Osteoblast (primary cell): Measurements from ENCODE around the gene UPK1A. TPM values are rescaled to one million over a fixed set of nuclear protein-coding genes. Genes with fewer than 3 reads are reported as not detected.

Source experiments
- DNase-seq: peaks from one replicate; pipeline ENCODE4 v3.0.0; 2011; ENCODE audit warnings: low spot score, mixed read lengths; ENCODE audit not compliant: insufficient read length; ENCODE audit errors: missing footprints
- H2AFZ ChIP-seq: 2 replicates; pipeline ENCODE4 v1.6.0; 2011; ENCODE audit warnings: mild to moderate bottlenecking, low read length
- H3K27ac ChIP-seq: 2 replicates; pipeline ENCODE4 v1.5.1; 2011; ENCODE audit warnings: mild to moderate bottlenecking, low read depth, low read length, moderate library complexity
- H3K27me3 ChIP-seq: 2 replicates; pipeline ENCODE4 v1.6.0; 2012; ENCODE audit warnings: mild to moderate bottlenecking, control low read depth, inconsistent platforms, low read length, moderate library complexity; ENCODE audit not compliant: insufficient read depth
- H3K36me3 ChIP-seq: 2 replicates; pipeline ENCODE4 v1.5.1; 2011; ENCODE audit warnings: mild to moderate bottlenecking, low read length, control low read depth, moderate library complexity; ENCODE audit not compliant: insufficient read depth
- H3K4me1 ChIP-seq: 2 replicates; pipeline ENCODE4 v1.5.1; 2011; ENCODE audit warnings: mild to moderate bottlenecking, low read length, control low read depth, moderate library complexity; ENCODE audit not compliant: insufficient read depth
- H3K4me2 ChIP-seq: 2 replicates; pipeline ENCODE4 v1.6.0; 2011; ENCODE audit warnings: mild to moderate bottlenecking, low read length; ENCODE audit not compliant: insufficient read depth
- H3K4me3 ChIP-seq: fragments of 200-600 bp; sonication (generic); 3 replicates; pipeline ENCODE4 v1.5.1; 2012; ENCODE audit warnings: mild to moderate bottlenecking, low read length, inconsistent platforms; ENCODE audit not compliant: insufficient read depth
- H3K79me2 ChIP-seq: 2 replicates; pipeline ENCODE4 v1.6.0; 2012; ENCODE audit warnings: mild to moderate bottlenecking, low read length, control low read depth, inconsistent platforms; ENCODE audit not compliant: insufficient read depth
- H3K9me3 ChIP-seq: 2 replicates; pipeline ENCODE4 v1.5.1; 2011; ENCODE audit warnings: low read depth, low read length, control low read depth
- H4K20me1 ChIP-seq: 2 replicates; pipeline ENCODE4 v1.6.0; 2012; ENCODE audit warnings: mild to moderate bottlenecking, low read length, control low read depth; ENCODE audit not compliant: insufficient read depth
- total RNA-seq: library from RNA; depleted of rRNA; stranded (reverse); fragments of >200 nt; gene quantifications from 2 replicates; pipeline ENCODE4 v1.2.3, GENCODE V29; 2012
- TF ChIP-seq, protein P1 (sequence below): IDR thresholded peaks from 2 replicates; pipeline ENCODE4 v1.5.1; 2011; ENCODE audit warnings: mild to moderate bottlenecking, low read depth, low read length, moderate library complexity; ENCODE audit errors: extremely low read depth

Gene UPK1A
- total RNA-seq, 1 donor, result not detected

DNA sequence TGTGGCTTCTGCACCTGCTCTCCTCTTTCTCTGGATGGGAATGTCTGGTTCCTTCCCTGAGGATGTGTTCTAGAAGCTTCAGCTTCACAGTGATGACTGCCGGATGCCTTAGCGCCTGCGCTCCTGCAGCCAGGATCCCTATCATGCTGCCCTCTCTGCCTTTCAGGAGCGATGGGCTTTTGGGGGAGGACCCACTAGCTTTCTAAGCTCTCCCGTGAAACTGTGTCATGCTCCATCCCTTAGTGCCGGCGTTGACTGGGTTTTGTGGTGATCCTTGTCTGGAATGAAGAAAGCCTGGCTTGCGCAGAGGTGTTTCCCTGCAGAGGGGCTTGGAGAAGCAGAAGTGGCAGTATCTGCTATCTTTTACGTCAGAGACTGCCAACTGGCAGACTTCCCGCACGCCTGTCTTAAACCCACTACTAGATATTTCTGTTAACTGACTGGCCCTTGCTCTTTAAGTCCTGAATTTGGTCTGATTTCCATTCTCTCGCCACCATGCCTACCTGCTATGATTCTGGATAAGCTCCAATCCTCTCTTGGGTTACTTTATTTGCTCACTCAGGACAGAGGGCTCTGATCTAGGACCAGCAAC is 47.7 kb downstream of the UPK1A start:
- Histone ChIP-seq H3K27me3 (no peaks in the 10 kb centered on the region), H3K36me3 (no peaks in the 10 kb centered on the region), H3K4me3 (no peak overlapping the region), H4K20me1 (peaks cover 6% of the 10 kb centered on the region), H3K27ac (no peak overlapping the region), H3K9me3 (no peaks in the 10 kb centered on the region), H3K79me2 (peaks cover 13% of the 10 kb centered on the region), H3K4me2 (no peak overlapping the region), H3K4me1 (peaks cover 13% of the 10 kb centered on the region), H2AFZ (no peak overlapping the region)
- TF ChIP-seq, protein P1, sequence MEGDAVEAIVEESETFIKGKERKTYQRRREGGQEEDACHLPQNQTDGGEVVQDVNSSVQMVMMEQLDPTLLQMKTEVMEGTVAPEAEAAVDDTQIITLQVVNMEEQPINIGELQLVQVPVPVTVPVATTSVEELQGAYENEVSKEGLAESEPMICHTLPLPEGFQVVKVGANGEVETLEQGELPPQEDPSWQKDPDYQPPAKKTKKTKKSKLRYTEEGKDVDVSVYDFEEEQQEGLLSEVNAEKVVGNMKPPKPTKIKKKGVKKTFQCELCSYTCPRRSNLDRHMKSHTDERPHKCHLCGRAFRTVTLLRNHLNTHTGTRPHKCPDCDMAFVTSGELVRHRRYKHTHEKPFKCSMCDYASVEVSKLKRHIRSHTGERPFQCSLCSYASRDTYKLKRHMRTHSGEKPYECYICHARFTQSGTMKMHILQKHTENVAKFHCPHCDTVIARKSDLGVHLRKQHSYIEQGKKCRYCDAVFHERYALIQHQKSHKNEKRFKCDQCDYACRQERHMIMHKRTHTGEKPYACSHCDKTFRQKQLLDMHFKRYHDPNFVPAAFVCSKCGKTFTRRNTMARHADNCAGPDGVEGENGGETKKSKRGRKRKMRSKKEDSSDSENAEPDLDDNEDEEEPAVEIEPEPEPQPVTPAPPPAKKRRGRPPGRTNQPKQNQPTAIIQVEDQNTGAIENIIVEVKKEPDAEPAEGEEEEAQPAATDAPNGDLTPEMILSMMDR, result no peak
- DNase-seq, result peak; percentile 60

DNA sequence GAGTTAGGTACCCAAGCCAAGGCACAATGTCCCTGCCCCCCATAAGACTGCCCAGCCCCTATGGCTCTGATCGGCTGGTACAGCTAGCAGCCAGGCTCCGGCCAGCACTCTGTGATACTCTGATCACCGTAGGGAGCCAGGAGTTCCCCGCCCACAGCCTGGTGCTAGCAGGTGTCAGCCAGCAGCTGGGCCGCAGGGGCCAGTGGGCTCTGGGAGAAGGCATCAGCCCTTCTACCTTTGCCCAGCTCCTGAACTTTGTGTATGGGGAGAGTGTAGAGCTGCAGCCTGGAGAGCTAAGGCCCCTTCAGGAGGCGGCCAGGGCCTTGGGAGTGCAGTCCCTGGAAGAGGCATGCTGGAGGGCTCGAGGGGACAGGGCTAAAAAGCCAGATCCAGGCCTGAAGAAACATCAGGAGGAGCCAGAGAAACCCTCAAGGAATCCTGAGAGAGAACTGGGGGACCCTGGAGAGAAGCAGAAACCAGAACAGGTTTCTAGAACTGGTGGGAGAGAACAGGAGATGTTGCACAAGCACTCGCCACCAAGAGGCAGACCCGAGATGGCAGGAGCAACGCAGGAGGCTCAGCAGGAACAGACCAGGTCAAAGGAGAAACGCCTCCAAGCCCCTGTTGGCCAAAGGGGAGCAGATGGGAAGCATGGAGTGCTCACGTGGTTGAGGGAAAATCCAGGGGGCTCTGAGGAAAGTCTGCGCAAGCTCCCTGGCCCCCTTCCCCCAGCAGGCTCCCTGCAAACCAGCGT is 48.5 kb downstream of the UPK1A start:
- Histone ChIP-seq H3K4me2 (no peak overlapping the region), H3K27me3 (no peaks in the 10 kb centered on the region), H3K4me3 (no peak overlapping the region), H3K36me3 (no peaks in the 10 kb centered on the region), H3K4me1 (peaks cover 17% of the 10 kb centered on the region), H2AFZ (no peak overlapping the region), H3K27ac (no peak overlapping the region), H3K79me2 (peaks cover 21% of the 10 kb centered on the region), H3K9me3 (no peaks in the 10 kb centered on the region), H4K20me1 (peaks cover 14% of the 10 kb centered on the region)
- peak; percentile 50 for DNase-seq
- TF ChIP-seq, protein P1, result no peak

DNA sequence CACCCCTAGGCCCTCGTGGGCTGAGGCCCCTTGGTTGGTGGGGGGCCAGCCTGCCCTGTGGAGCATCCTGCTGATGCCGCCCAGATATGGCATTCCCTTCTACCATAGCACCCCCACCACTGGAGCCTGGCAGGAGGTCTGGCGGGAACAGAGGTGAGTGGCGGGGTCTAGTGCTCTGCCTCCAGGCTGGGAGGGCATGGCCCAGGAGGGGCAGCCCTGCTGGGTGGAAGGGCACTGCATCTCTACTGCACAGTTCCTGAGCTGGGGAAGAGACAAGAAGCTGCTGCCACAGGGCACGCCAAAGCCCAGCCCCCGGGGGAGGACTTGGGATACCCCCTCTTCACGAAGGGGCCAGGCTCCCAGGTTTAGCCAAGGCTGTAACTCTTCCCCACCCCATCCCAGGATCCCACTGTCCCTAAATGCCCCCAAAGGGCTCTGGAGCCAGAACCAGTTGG is 49.1 kb downstream of the UPK1A start:
- H3K79me2 ChIP-seq, result peaks cover 27% of the 10 kb centered on the region
- peaks cover 18% of the 10 kb centered on the region for H4K20me1 ChIP-seq
- H3K27me3 ChIP-seq, result no peaks in the 10 kb centered on the region
- H3K4me2 ChIP-seq, result no peak overlapping the region
- TF ChIP-seq, protein P1, result no peak
- H3K4me3 ChIP-seq, result no peak overlapping the region
- peaks cover 17% of the 10 kb centered on the region for H3K4me1 ChIP-seq
- peaks cover 3% of the 10 kb centered on the region for H3K36me3 ChIP-seq
- H2AFZ ChIP-seq, result no peak overlapping the region
- peak; percentile 78 for DNase-seq
- H3K9me3 ChIP-seq, result no peaks in the 10 kb centered on the region
- no peak overlapping the region for H3K27ac ChIP-seq

DNA sequence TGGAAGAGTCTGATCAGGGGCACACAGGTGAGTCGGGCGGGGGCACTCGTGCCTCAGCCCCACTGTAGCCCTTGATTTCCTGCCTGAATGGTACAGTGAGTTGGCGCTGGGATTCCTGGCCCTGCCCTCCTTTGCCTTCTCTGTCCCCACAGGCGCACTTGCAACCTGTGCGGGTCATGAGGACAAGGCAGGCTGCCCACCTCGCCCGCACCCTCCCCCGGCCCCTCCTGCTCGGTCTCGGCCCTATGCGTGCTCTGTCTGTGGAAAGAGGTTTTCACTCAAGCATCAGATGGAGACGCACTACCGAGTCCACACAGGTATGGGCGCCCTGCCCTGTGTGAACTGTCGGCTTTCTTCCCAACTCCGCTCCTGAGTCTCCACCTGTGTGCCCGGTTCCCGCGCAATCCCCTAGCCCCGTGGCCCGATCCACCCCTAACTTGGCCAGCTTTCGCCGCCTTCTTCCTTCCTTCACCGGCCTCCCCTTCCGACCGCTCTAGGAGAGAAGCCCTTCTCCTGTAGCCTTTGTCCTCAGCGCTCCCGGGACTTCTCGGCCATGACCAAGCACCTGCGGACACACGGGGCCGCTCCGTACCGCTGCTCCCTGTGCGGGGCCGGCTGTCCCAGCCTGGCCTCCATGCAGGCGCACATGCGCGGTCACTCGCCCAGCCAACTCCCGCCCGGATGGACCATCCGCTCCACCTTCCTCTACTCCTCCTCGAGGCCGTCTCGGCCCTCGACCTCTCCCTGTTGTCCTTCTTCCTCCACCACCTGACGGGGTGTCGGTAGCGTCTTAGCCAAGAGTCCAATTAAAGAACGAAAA is 49.9 kb downstream of the UPK1A start:
- peaks cover 17% of the 10 kb centered on the region for H3K4me1 ChIP-seq
- H3K79me2 ChIP-seq, result peaks cover 33% of the 10 kb centered on the region
- H3K4me3 ChIP-seq, result peak overlapping the region; percentile 80
- TF ChIP-seq, protein P1, result no peak
- H3K36me3 ChIP-seq, result peaks cover 6% of the 10 kb centered on the region
- H3K4me2 ChIP-seq, result peak overlapping the region; percentile 89
- no peak overlapping the region for H3K27ac ChIP-seq
- H4K20me1 ChIP-seq, result peaks cover 19% of the 10 kb centered on the region
- DNase-seq, result peak; percentile 98
- no peaks in the 10 kb centered on the region for H3K27me3 ChIP-seq
- H2AFZ ChIP-seq, result peak overlapping the region; percentile 96
- H3K9me3 ChIP-seq, result no peaks in the 10 kb centered on the region
